NCI-H2196 treated with DMSO at 0.1 percent for 48 hours (cell line): Measurements from ENCODE around the gene DDA1.
A peak's percentile ranks its signal among the peaks of the same experiment; 100 is the strongest.
"Not testable (repeated sequence)": the region's sequence is repeated elsewhere in the genome, so short reads cannot be mapped to it uniquely, and the experiment has no call there.

ENCODE experiments used
- DNase-seq: peaks from one replicate; lab custom pipeline; 2025; ENCODE audit not compliant: unreplicated experiment; lab: John Stamatoyannopoulos, UW

DDA1 gene

GRCh38 chr19:17309198-17309964 lies at the start of gene DDA1:
TSS of gene DDA1 (plus strand) at chr19:17309563. CDS start at chr19:17309655, 92 bp downstream.
- peak; percentile 99 for DNase-seq

- DNase-seq = no peak
Observed at GRCh38 chr19:17259934-17260333, 49.4 kb upstream of the DDA1 start.

- peak; percentile 74 for DNase-seq
Observed at GRCh38 chr19:17260842-17261325, 48.5 kb upstream of the DDA1 start.

- no peak for DNase-seq
Observed at GRCh38 chr19:17262557-17262956, 46.8 kb upstream of the DDA1 start.

GRCh38 chr19:17263712-17264640 lies 45.4 kb upstream of the DDA1 start:
- DNase-seq = no peak

GRCh38 chr19:17264641-17264979 lies 44.8 kb upstream of the DDA1 start, which contains the start of gene USHBP1:
TSS of gene USHBP1 (minus strand) at chr19:17264745. CDS start at chr19:17264299, 446 bp downstream.
- no peak for DNase-seq

GRCh38 chr19:17266026-17266425 lies 43.3 kb upstream of the DDA1 start:
- DNase-seq = no peak

GRCh38 chr19:17266589-17266974 lies 42.8 kb upstream of the DDA1 start:
- no peak for DNase-seq

- peak; percentile 97 for DNase-seq
Observed at GRCh38 chr19:17266975-17267788, 42.2 kb upstream of the DDA1 start, which contains the start of gene BABAM1. TSS of gene BABAM1 (plus strand) at chr19:17267443. CDS start at chr19:17268807, 1,364 bp downstream.

- DNase-seq = no peak
Observed at GRCh38 chr19:17268754-17269153, 40.6 kb upstream of the DDA1 start.

- not testable (repeated sequence) for DNase-seq
Observed at GRCh38 chr19:17274892-17275291, 34.5 kb upstream of the DDA1 start.

- no peak for DNase-seq
Observed at GRCh38 chr19:17275441-17276175, 33.8 kb upstream of the DDA1 start.

- no peak for DNase-seq
Observed at GRCh38 chr19:17279436-17279835, 29.9 kb upstream of the DDA1 start.

GRCh38 chr19:17281391-17282304 lies 27.7 kb upstream of the DDA1 start, which contains the start of gene ANKLE1:
TSS of gene ANKLE1 (plus strand) at chr19:17281901. CDS start at chr19:17281921, 20 bp downstream.
- DNase-seq = no peak

- DNase-seq = peak; percentile 79
Observed at GRCh38 chr19:17282488-17283125, 26.8 kb upstream of the DDA1 start.

- DNase-seq = no peak
Observed at GRCh38 chr19:17283504-17283996, 25.8 kb upstream of the DDA1 start.

GRCh38 chr19:17285415-17286135 lies 23.8 kb upstream of the DDA1 start:
- no peak for DNase-seq

GRCh38 chr19:17286263-17286662 lies 23.1 kb upstream of the DDA1 start:
- no peak for DNase-seq
